SK-N-MC (cell line): ENCODE data around the gene HLA-DOA.

Experiments used
- EZH2 ChIP-seq: fragments of 200-600 bp; sonication (generic); IDR thresholded peaks from one replicate; pipeline ENCODE4 v1.6.1; 2017; ENCODE audit warnings: antibody characterized with exemption
- FOXP2 ChIP-seq: optimal IDR thresholded peaks from 2 replicates; pipeline ENCODE3; 2011; ENCODE audit warnings: mild to moderate bottlenecking, moderate library complexity; ENCODE audit not compliant: insufficient read depth; ENCODE audit errors: extremely low read length, control extremely low read depth
- POLR2AphosphoS5 ChIP-seq: IDR thresholded peaks from 2 replicates; pipeline ENCODE4 v1.6.1; 2012; ENCODE audit warnings: mild to moderate bottlenecking, low read depth, low read length, borderline replicate concordance

DNA sequence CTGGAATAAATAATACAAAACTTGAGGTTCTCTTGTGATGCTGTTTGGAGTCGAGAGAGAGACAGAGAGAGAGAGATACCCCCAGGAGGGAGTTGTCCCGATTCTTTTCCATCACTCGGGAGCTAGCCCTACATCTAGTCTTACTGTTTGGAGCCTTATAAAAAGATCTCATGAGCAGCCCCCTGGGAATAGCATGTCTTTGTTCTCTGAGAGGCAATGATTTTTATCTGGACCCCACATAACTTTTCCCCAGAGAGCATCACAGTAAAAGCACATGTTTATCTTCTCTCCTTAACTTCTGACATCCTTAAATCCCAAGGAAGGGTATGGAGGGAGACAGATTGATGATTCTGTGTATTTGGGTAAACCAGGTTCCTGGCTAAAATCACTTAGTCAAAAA is 20.9 kb upstream of the HLA-DOA start:
- TF ChIP-seq POLR2AphosphoS5 (no peak), EZH2 (no peak), FOXP2 (no peak)
